H1 (cell line): ENCODE measurements around the gene CHCHD1. TPM values are rescaled to one million over a fixed set of nuclear protein-coding genes. Genes with fewer than 3 reads are reported as not detected.

Experiments used
- CTCF ChIA-PET: fragments of 300-600 bp; sonication (Branson Sonifier 250); formaldehyde crosslinking; loops from one replicate; lab custom pipeline; 2021; ENCODE audit not compliant: partially characterized antibody; lab: Charles Lee
- POLR2A ChIA-PET: fragments of 300-600 bp; sonication (Branson Sonifier 250); formaldehyde crosslinking; loops from one replicate; lab custom pipeline; 2021; ENCODE audit warnings: inconsistent platforms; ENCODE audit not compliant: partially characterized antibody; lab: Charles Lee
- DNase-seq, 2 experiments: peaks; one replicate each; pipeline versions ENCODE4 v3.0.0 to v3.0.0-alpha.2; 2010 to 2022; ENCODE audit warnings: low spot score in 2 of 2, low read depth in 1 of 2, mixed read lengths in 1 of 2
- FAIRE-seq: peaks from 2 replicates; lab custom pipeline; 2011; peaks lifted over from hg19 to GRCh38; lab: Jason Lieb, UNC
- H2AFZ ChIP-seq: 2 replicates; pipeline ENCODE4 v1.8.1; 2012; ENCODE audit warnings: low read length, inconsistent platforms
- H2AK5ac ChIP-seq: 2 replicates; pipeline ENCODE4 v1.6.1; 2013; ENCODE audit warnings: low read depth, low read length
- H2BK120ac ChIP-seq: replicated peaks from 2 replicates; pipeline ENCODE3; 2013; ENCODE audit warnings: low read depth, low read length, inconsistent platforms
- H2BK12ac ChIP-seq: 2 replicates; pipeline ENCODE4 v1.6.1; 2013; ENCODE audit warnings: low read depth, low read length
- H2BK15ac ChIP-seq: 2 replicates; pipeline ENCODE4 v1.6.1; 2013; ENCODE audit warnings: low read length
- H2BK20ac ChIP-seq: 2 replicates; pipeline ENCODE4 v1.6.1; 2013; ENCODE audit warnings: low read length
- H2BK5ac ChIP-seq: 2 replicates; pipeline ENCODE4 v1.6.1; 2013; ENCODE audit warnings: low read depth, low read length
- H3K14ac ChIP-seq: 2 replicates; pipeline ENCODE4 v1.6.1; 2013; ENCODE audit warnings: inconsistent platforms; ENCODE audit not compliant: insufficient read length
- H3K18ac ChIP-seq: 2 replicates; pipeline ENCODE4 v1.6.1; 2013; ENCODE audit warnings: low read length; ENCODE audit errors: extremely low read depth
- H3K23ac ChIP-seq: 2 replicates; pipeline ENCODE4 v1.6.1; 2013; ENCODE audit warnings: inconsistent platforms; ENCODE audit not compliant: insufficient read length
- H3K23me2 ChIP-seq: 2 replicates; pipeline ENCODE4 v1.6.1; 2013; ENCODE audit warnings: low read depth, low read length
- H3K27ac ChIP-seq: 2 replicates; pipeline ENCODE4 v1.6.1; 2011; ENCODE audit warnings: low read depth, low read length, inconsistent platforms
- H3K27me3 ChIP-seq, 4 experiments: replicated peaks in 1 of 4; 1 replicate in 1 of 4; 2 replicates in 3 of 4; pipeline versions ENCODE4 v1.6.1 to v1.8.1; 2011 to 2013; ENCODE audit warnings: low read length in 3 of 4, mild to moderate bottlenecking in 3 of 4, inconsistent platforms in 2 of 4, mixed read lengths in 2 of 4, moderate library complexity in 1 of 4; ENCODE audit not compliant: control insufficient read depth in 3 of 4, insufficient read depth in 3 of 4; ENCODE audit errors: extremely low read depth in 1 of 4
- H3K36me3 ChIP-seq, 4 experiments: 2 replicates each; pipeline versions ENCODE4 v1.6.1 to v1.8.1; 2011 to 2013; ENCODE audit warnings: mild to moderate bottlenecking in 4 of 4, low read length in 3 of 4, moderate library complexity in 2 of 4, control low read depth in 1 of 4, inconsistent platforms in 1 of 4; ENCODE audit not compliant: insufficient read depth in 4 of 4, control insufficient read depth in 2 of 4
- H3K4ac ChIP-seq: replicated peaks from 2 replicates; pipeline ENCODE3; 2013; ENCODE audit warnings: low read length, low read depth, mixed read lengths, inconsistent platforms; ENCODE audit not compliant: insufficient read length
- H3K4me1 ChIP-seq, 4 experiments: replicated peaks in 1 of 4; 1 replicate in 1 of 4; 2 replicates in 3 of 4; pipeline versions ENCODE4 v1.6.1 to v1.8.1; 2011 to 2013; ENCODE audit warnings: low read length in 3 of 4, inconsistent platforms in 2 of 4, mixed read lengths in 1 of 4; ENCODE audit not compliant: insufficient read depth in 4 of 4, control insufficient read depth in 3 of 4
- H3K4me2 ChIP-seq, 2 experiments: 2 replicates each; pipeline versions ENCODE4 v1.6.1 to v1.8.1; 2011 to 2013; ENCODE audit warnings: low read depth in 2 of 2, low read length in 2 of 2, control low read depth in 1 of 2, inconsistent platforms in 1 of 2, mild to moderate bottlenecking in 1 of 2; ENCODE audit not compliant: insufficient read depth in 1 of 2
- H3K4me3 ChIP-seq, 4 experiments: fragments of 200-600, 300-600 bp in 1 of 4; sonication (generic), shearing (Covaris generic), sonication (Bioruptor Twin) in 1 of 4; 2 replicates each; pipeline versions ENCODE4 v1.5.1 to v1.8.1; 2011 to 2016; ENCODE audit warnings: low read length in 4 of 4, low read depth in 3 of 4, control low read depth in 2 of 4, inconsistent platforms in 2 of 4, mild to moderate bottlenecking in 2 of 4, mixed read lengths in 1 of 4, moderate library complexity in 1 of 4; ENCODE audit not compliant: insufficient read depth in 2 of 4; ENCODE audit errors: extremely low read depth in 1 of 4
- H3K56ac ChIP-seq: replicated peaks from 2 replicates; pipeline ENCODE3; 2013; ENCODE audit warnings: low read depth, mild to moderate bottlenecking, mixed read lengths, low read length, inconsistent platforms; ENCODE audit not compliant: insufficient read length
- H3K79me1 ChIP-seq: 2 replicates; pipeline ENCODE4 v1.6.1; 2013; ENCODE audit warnings: low read depth, low read length, control low read depth
- H3K79me2 ChIP-seq, 2 experiments: 2 replicates each; pipeline versions ENCODE4 v1.6.1 to v1.8.1; 2012 to 2013; ENCODE audit warnings: low read length in 2 of 2, mild to moderate bottlenecking in 2 of 2, inconsistent platforms in 1 of 2; ENCODE audit not compliant: insufficient read depth in 2 of 2, control insufficient read depth in 1 of 2
- H3K9ac ChIP-seq, 4 experiments: replicated peaks in 1 of 4; 1 replicate in 1 of 4; 2 replicates in 3 of 4; pipeline versions ENCODE4 v1.6.1 to v1.8.1; 2011 to 2013; ENCODE audit warnings: low read depth in 3 of 4, low read length in 3 of 4, control low read depth in 2 of 4, mild to moderate bottlenecking in 2 of 4, moderate library complexity in 2 of 4, inconsistent platforms in 1 of 4; ENCODE audit errors: extremely low read depth in 1 of 4
- H3K9me3 ChIP-seq, 2 experiments: 2 replicates each; pipeline versions ENCODE4 v1.6.1 to v1.8.1; 2012 to 2013; ENCODE audit warnings: mild to moderate bottlenecking in 2 of 2, moderate library complexity in 2 of 2, control low read depth in 1 of 2, inconsistent platforms in 1 of 2, low read depth in 1 of 2, low read length in 1 of 2, mixed read lengths in 1 of 2; ENCODE audit not compliant: insufficient read depth in 2 of 2
- H4K20me1 ChIP-seq, 2 experiments: replicated peaks in 1 of 2; 2 replicates each; pipeline versions ENCODE3 to v1.8.1; 2011 to 2013; ENCODE audit warnings: inconsistent platforms in 2 of 2, low read length in 2 of 2, mild to moderate bottlenecking in 1 of 2; ENCODE audit not compliant: insufficient read depth in 2 of 2, control insufficient read depth in 1 of 2
- H4K5ac ChIP-seq: 2 replicates; pipeline ENCODE4 v1.6.1; 2013; ENCODE audit warnings: low read length, low read depth, mixed read lengths, inconsistent platforms; ENCODE audit not compliant: insufficient read length
- H4K8ac ChIP-seq: 2 replicates; pipeline ENCODE4 v1.8.0; 2013; ENCODE audit warnings: mild to moderate bottlenecking, moderate library complexity, low read length, inconsistent platforms; ENCODE audit not compliant: insufficient read depth; ENCODE audit errors: extremely low read depth
- H4K91ac ChIP-seq: replicated peaks from 2 replicates; pipeline ENCODE3; 2013; ENCODE audit warnings: low read length, mixed read lengths, inconsistent platforms; ENCODE audit not compliant: insufficient read length
- FOSL1 ChIP-seq: IDR thresholded peaks from 2 replicates; pipeline ENCODE4 v1.6.1; 2011; ENCODE audit warnings: mild to moderate bottlenecking, low read depth, low read length, moderate library complexity; ENCODE audit not compliant: insufficient read depth
- POLR2A ChIP-seq, 2 experiments: IDR thresholded peaks; 1 replicate in 1 of 2; 2 replicates in 1 of 2; pipeline ENCODE4 v1.6.1; 2011; ENCODE audit warnings: low read depth in 2 of 2, low read length in 2 of 2, mild to moderate bottlenecking in 2 of 2; ENCODE audit errors: control extremely low read depth in 1 of 2
- WGBS, 2 experiments: shearing (Covaris generic) in 1 of 2; methylation state at CpG; one replicate each; pipeline versions ENCODE4 v1.1.6 to v1.1.7; 2013 to 2015; ENCODE audit warnings: low lambda C conversion rate in 2 of 2, mixed read lengths in 2 of 2, inconsistent platforms in 1 of 2, low coverage in 1 of 2, missing lambda C conversion rate in 1 of 2; ENCODE audit not compliant: insufficient replicate concordance in 2 of 2, insufficient coverage in 1 of 2, insufficient read length in 1 of 2; ENCODE audit errors: extremely low coverage in 1 of 2, missing lambda C conversion rate in 1 of 2; 5-methylcytosine and 5-hydroxymethylcytosine counted together
- polyA plus RNA-seq, 7 experiments: library from polyadenylated mRNA; depleted of rRNA in 3 of 7; stranded (reverse) in 5 of 7; unstranded in 2 of 7; fragments of >200 nt in 5 of 7; fragments of 200-250 nt in 2 of 7; gene quantifications; 1 replicate in 5 of 7; 2 replicates in 1 of 7; 4 replicates in 1 of 7; pipeline versions ENCODE4 v1.2.1 to v1.2.3, GENCODE V29; 2011 to 2013; ENCODE audit warnings: missing spikeins in 2 of 7, mixed read lengths in 2 of 7
- total RNA-seq: library from RNA; stranded (reverse); fragmentation: NEBNext Ultra II Directional; extraction: Animal tissue kit (Norgen Biotek cat#: 25700); gene quantifications from 2 replicates; pipeline ENCODE4 v1.2.1, GENCODE V29; 2021

The CHCHD1 gene
- total and polyA plus RNA-seq, 2 of the 8 experiments (the other 6 are each of a cell fraction or from before 2014, with no cell fraction given), result 44.9 to 58.1 TPM

- H4K5ac ChIP-seq, result no peak overlapping the region
- peak overlapping the region; percentile 35; the same call in 1 of the 2 replicates for H4K8ac ChIP-seq
- ChIA-PET POLR2A (interaction anchor here (1.0 to 6.3 kb wide), 12 partner anchors 8 to 81 kb away, joined by 3 to 79 read pairs (median 4); partner anchors contain the start of gene SEC24C), CTCF (interaction anchor here (0.7 to 3.8 kb wide), 4 partner anchors 9 to 87 kb away, joined by 3 to 13 read pairs (median 4); a partner anchor contains a TSS)
- no peak overlapping the region for H2AK5ac ChIP-seq
- H3K27me3 ChIP-seq, result no peaks in the 10 kb centered on the region
- no peak overlapping the region for H2BK15ac ChIP-seq
- H3K4ac ChIP-seq, result no peak overlapping the region
- H2BK120ac ChIP-seq, result no peak overlapping the region
- H3K27ac ChIP-seq, result 0 out of 2 replicates have a peak overlapping the region, but pooled peaks have one; percentile 1
- H2AFZ ChIP-seq, result no peak overlapping the region
- H4K20me1 ChIP-seq, result peaks cover 0 to 6% of the 10 kb centered on the region in 2 experiments
- H3K23ac ChIP-seq, result no peak overlapping the region
- peaks cover 2% of the 10 kb centered on the region for H3K23me2 ChIP-seq
- H3K4me2 ChIP-seq, result peak overlapping the region; percentile 70 to 98
- no peak overlapping the region for H4K91ac ChIP-seq
- peaks cover 2% of the 10 kb centered on the region; the same call in 1 of the 2 replicates for H3K79me1 ChIP-seq
- FAIRE-seq (no peak), DNase-seq (no peak)
- H3K18ac ChIP-seq, result no peak overlapping the region
- WGBS, 2 experiments, result 66% methylated on average over 11 of the region's 11 CpGs; no CpG with 5 or more reads in 1 of the 2 experiments
- H2BK5ac ChIP-seq, result no peak overlapping the region
- no peak for TF ChIP-seq FOSL1
- TF ChIP-seq POLR2A (IDR thresholded peaks at IDR 0.05; ENCODE audit: control extremely low read depth in 1 of 2, low read depth in 2 of 2, low read length in 2 of 2), result peak in 1 of 2 experiments; percentile 27; a peak in 1 of 3 replicates
- no peaks in the 10 kb centered on the region for H3K9me3 ChIP-seq
- peaks cover 0 to 31% (median 10%) of the 10 kb centered on the region in 4 experiments; a peak in 6 of 8 replicates for H3K36me3 ChIP-seq
- H2BK20ac ChIP-seq, result no peak overlapping the region
- peak overlapping the region; percentile 80 to 88 (median 84) for H3K4me3 ChIP-seq
- peak overlapping the region in 3 of 4 experiments; percentile 30 to 89 (median 69); a peak in 6 of 7 replicates for H3K9ac ChIP-seq
- H3K79me2 ChIP-seq, result peaks cover 6 to 37% of the 10 kb centered on the region in 2 experiments; a peak in 3 of 4 replicates
- no peak overlapping the region for H2BK12ac ChIP-seq
- no peak overlapping the region for H3K56ac ChIP-seq
- H3K14ac ChIP-seq, result no peak overlapping the region
- peaks cover 0 to 3% (median 1%) of the 10 kb centered on the region in 4 experiments; a peak in 4 of 7 replicates for H3K4me1 ChIP-seq
Measured at GRCh38 chr10:73780966-73781365, 882 bp upstream of the CHCHD1 start.
